Measurements from ENCODE around the gene CCDC51.

Gene CCDC51

GRCh38 chr3:48467110-48467454 lies 27.2 kb upstream of the CCDC51 start:
- H3K4me3 ChIP-seq (ENCODE audit: low read depth in 1 of 2, low read length in 1 of 2) = peak overlapping the region; percentile 63 to 67
- H3K4me1 ChIP-seq (ENCODE audit: control insufficient read depth in 1 of 2, insufficient read depth in 1 of 2, low read depth in 1 of 2, low read length in 1 of 2) = peaks cover 42 to 47% of the 10 kb centered on the region in 2 experiments
- H3K27ac ChIP-seq = peak overlapping the region; percentile 97
- TF ChIP-seq CTCF (IDR thresholded peaks at IDR 0.05) = no peak
- H3K27me3 ChIP-seq = no peaks in the 10 kb centered on the region
- no peaks in the 10 kb centered on the region for H3K9me3 ChIP-seq
- peaks cover 52% of the 10 kb centered on the region for H3K36me3 ChIP-seq

DNA sequence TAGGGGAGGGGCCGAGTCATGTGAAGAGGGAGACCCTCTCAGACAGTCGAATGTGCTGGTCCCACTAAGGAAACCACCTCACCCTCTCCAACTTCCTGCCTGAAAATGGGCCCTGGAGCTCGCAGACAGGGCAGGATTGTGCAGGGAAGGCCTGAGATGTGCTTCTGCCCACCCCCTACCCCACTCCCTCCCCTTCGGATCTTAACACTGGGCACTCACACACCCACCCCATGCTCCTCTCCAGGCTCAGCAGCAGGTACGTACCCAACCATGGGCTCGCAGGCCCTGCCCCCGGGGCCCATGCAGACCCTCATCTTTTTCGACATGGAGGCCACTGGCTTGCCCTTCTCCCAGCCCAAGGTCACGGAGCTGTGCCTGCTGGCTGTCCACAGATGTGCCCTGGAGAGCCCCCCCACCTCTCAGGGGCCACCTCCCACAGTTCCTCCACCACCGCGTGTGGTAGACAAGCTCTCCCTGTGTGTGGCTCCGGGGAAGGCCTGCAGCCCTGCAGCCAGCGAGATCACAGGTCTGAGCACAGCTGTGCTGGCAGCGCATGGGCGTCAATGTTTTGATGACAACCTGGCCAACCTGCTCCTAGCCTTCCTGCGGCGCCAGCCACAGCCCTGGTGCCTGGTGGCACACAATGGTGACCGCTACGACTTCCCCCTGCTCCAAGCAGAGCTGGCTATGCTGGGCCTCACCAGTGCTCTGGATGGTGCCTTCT lies 26.6 kb upstream of the CCDC51 start:
- peak overlapping the region; percentile 97 for H3K27ac ChIP-seq
- peak overlapping the region; percentile 63 to 67 for H3K4me3 ChIP-seq (ENCODE audit: low read depth in 1 of 2, low read length in 1 of 2)
- no peaks in the 10 kb centered on the region for H3K27me3 ChIP-seq
- H3K9me3 ChIP-seq = no peaks in the 10 kb centered on the region
- H3K4me1 ChIP-seq (ENCODE audit: control insufficient read depth in 1 of 2, insufficient read depth in 1 of 2, low read depth in 1 of 2, low read length in 1 of 2) = peaks cover 37 to 42% of the 10 kb centered on the region in 2 experiments
- H3K36me3 ChIP-seq = peaks cover 52% of the 10 kb centered on the region
- no peak for TF ChIP-seq CTCF (IDR thresholded peaks at IDR 0.05)

- Histone ChIP-seq H3K4me3 (ENCODE audit: low read depth in 1 of 2, low read length in 1 of 2) (peak overlapping the region; percentile 63 to 67), H3K36me3 (peaks cover 59% of the 10 kb centered on the region), H3K9me3 (no peaks in the 10 kb centered on the region), H3K27me3 (no peaks in the 10 kb centered on the region), H3K4me1 (ENCODE audit: control insufficient read depth in 1 of 2, insufficient read depth in 1 of 2, low read depth in 1 of 2, low read length in 1 of 2) (peaks cover 36 to 37% of the 10 kb centered on the region in 2 experiments), H3K27ac (peak overlapping the region; percentile 97)
- peak; percentile 61 for TF ChIP-seq CTCF (IDR thresholded peaks at IDR 0.05)
These were observed 25.8 kb upstream of the CCDC51 start for GRCh38 chr3:48465531-48466378.

- peaks cover 34 to 35% of the 10 kb centered on the region in 2 experiments for H3K4me1 ChIP-seq (ENCODE audit: control insufficient read depth in 1 of 2, insufficient read depth in 1 of 2, low read depth in 1 of 2, low read length in 1 of 2)
- H3K9me3 ChIP-seq = no peaks in the 10 kb centered on the region
- no peak for TF ChIP-seq CTCF (IDR thresholded peaks at IDR 0.05)
- H3K27ac ChIP-seq = peak overlapping the region; percentile 97
- H3K4me3 ChIP-seq (ENCODE audit: low read depth in 1 of 2, low read length in 1 of 2) = peak overlapping the region; percentile 63 to 67
- H3K36me3 ChIP-seq = peaks cover 60% of the 10 kb centered on the region
- no peaks in the 10 kb centered on the region for H3K27me3 ChIP-seq
These were observed 25.3 kb upstream of the CCDC51 start for GRCh38 chr3:48465237-48465530.

DNA sequence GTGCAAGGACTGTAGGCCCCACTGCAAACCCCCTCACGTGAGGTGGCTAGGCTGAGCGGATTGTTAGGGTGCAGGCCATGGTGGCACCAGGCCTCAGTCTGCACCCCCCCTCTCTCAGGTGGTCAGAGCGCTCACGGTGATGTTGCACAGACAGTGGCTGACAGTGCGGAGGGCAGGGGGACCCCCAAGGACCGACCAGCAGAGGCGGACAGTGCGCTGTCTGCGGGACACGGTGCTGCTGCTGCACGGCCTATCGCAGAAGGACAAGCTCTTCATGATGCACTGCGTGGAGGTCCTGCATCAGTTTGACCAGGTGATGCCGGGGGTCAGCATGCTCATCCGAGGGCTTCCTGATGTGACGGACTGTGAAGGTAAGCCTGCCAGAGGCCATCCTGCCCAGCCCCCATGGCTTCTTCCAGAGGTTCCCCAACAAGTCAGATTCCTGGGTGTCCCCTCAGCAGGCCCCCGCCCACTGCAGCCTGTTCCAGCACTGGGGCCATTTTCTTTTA lies 24.8 kb upstream of the CCDC51 start:
- Histone ChIP-seq H3K9me3 (no peaks in the 10 kb centered on the region), H3K4me1 (ENCODE audit: control insufficient read depth in 1 of 2, insufficient read depth in 1 of 2, low read depth in 1 of 2, low read length in 1 of 2) (peaks cover 29 to 30% of the 10 kb centered on the region in 2 experiments), H3K27me3 (no peaks in the 10 kb centered on the region), H3K4me3 (ENCODE audit: low read depth in 1 of 2, low read length in 1 of 2) (no peak overlapping the region), H3K27ac (peak overlapping the region; percentile 97), H3K36me3 (peaks cover 60% of the 10 kb centered on the region)
- no peak for TF ChIP-seq CTCF (IDR thresholded peaks at IDR 0.05)

Measured in neutrophil (primary cell).